ENCODE measurements around the gene TIMP2.

The TIMP2 gene

DNA sequence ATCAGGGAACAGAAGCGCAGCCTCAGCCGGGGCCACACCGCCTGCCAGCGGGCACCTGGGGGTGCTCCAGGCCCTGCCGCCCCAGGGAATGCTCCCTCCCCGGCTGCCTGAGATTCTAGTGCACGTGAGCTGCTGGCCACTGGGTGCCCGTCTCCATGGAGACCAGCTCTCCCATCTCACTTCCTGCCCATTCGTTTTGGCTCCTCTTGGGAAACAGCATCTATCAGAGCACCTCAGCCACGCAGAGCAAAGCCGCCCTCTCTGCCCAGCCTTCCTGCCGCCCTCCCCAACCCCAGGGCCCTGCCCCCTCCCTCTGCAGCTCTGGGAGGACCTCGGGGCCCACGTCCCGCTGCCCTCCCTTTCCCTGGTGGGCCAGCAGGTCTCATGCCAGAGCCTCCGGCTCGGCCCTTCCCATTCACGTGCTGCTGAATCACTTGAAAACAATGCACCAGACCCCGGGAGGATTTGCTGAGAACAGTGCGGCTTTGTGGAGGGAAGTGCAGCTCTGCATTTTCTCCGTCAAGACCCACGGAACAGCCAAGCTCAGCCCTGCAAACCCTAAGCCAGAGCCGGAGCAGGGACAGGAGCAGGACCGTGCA is 41.6 kb downstream of the TIMP2 start:
- Histone ChIP-seq H3F3A (ENCODE audit: control insufficient read depth, insufficient read depth) (no peaks in the 10 kb centered on the region), H3K4me3 (ENCODE audit: low read length) (no peak overlapping the region)

DNA sequence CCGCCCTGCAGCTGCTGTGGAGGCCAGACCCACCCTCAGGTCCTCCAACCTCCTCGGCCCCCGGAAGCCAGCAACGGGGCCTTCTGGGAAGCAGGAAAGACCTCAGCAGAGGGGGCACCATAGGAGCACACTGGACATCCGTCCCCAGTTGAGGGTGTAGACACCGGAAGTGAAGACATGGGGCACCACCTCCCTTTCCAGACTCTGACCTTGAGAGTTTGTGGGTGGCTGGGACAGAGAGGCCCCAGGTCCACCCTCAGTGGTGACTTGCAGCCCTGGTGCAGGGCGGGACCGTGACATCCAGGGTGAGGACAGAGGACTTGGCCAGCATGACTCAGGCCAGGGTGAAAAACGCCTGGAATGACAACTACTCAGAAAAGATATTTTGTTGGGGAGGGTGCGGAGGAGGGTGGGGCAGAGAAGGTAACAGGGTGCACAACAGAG is 42.1 kb downstream of the TIMP2 start:
- H3K4me2 ChIP-seq (ENCODE audit: low read length): no peak overlapping the region
- no peak overlapping the region for H3K4me3 ChIP-seq (ENCODE audit: low read length)
- no peaks in the 10 kb centered on the region for H4K20me1 ChIP-seq (ENCODE audit: control insufficient read depth, insufficient read depth, low read depth, low read length)
- H3K9me3 ChIP-seq (ENCODE audit: control insufficient read depth, insufficient read depth, low read length): no peaks in the 10 kb centered on the region
- H3K79me2 ChIP-seq (ENCODE audit: control insufficient read depth, low read length): no peaks in the 10 kb centered on the region
- no peaks in the 10 kb centered on the region for H3K36me3 ChIP-seq (ENCODE audit: control insufficient read depth, low read length)
- H3K27ac ChIP-seq (ENCODE audit: low read depth, low read length): no peak overlapping the region
- peaks cover 17% of the 10 kb centered on the region for H3K27me3 ChIP-seq (ENCODE audit: control insufficient read depth, low read length)
- no peaks in the 10 kb centered on the region for H3F3A ChIP-seq (ENCODE audit: control insufficient read depth, insufficient read depth)
- TF ChIP-seq, protein P1, sequence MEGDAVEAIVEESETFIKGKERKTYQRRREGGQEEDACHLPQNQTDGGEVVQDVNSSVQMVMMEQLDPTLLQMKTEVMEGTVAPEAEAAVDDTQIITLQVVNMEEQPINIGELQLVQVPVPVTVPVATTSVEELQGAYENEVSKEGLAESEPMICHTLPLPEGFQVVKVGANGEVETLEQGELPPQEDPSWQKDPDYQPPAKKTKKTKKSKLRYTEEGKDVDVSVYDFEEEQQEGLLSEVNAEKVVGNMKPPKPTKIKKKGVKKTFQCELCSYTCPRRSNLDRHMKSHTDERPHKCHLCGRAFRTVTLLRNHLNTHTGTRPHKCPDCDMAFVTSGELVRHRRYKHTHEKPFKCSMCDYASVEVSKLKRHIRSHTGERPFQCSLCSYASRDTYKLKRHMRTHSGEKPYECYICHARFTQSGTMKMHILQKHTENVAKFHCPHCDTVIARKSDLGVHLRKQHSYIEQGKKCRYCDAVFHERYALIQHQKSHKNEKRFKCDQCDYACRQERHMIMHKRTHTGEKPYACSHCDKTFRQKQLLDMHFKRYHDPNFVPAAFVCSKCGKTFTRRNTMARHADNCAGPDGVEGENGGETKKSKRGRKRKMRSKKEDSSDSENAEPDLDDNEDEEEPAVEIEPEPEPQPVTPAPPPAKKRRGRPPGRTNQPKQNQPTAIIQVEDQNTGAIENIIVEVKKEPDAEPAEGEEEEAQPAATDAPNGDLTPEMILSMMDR (IDR thresholded peaks at IDR 0.05; ENCODE audit: low read depth, low read length, poor library complexity, severe bottlenecking): no peak
- no peak for TF ChIP-seq EZH2phosphoT487 (IDR thresholded peaks at IDR 0.05; ENCODE audit: borderline replicate concordance, low read length)
- H3K4me1 ChIP-seq (ENCODE audit: control insufficient read depth, low read length): no peaks in the 10 kb centered on the region
- no peaks in the 10 kb centered on the region for H3K9me2 ChIP-seq (replicated peaks; ENCODE audit: control insufficient read depth, low read length)

More for the DNA sequence above, 41.6 kb downstream of the TIMP2 start:
- Histone ChIP-seq H3K36me3 (ENCODE audit: control insufficient read depth, low read length) (no peaks in the 10 kb centered on the region), H3K4me2 (ENCODE audit: low read length) (no peak overlapping the region), H3K27me3 (ENCODE audit: control insufficient read depth, low read length) (peaks cover 21% of the 10 kb centered on the region), H3K27ac (ENCODE audit: low read depth, low read length) (no peak overlapping the region), H3K79me2 (ENCODE audit: control insufficient read depth, low read length) (no peaks in the 10 kb centered on the region), H3K4me1 (ENCODE audit: control insufficient read depth, low read length) (no peaks in the 10 kb centered on the region), H3K9me3 (ENCODE audit: control insufficient read depth, insufficient read depth, low read length) (no peaks in the 10 kb centered on the region), H4K20me1 (ENCODE audit: control insufficient read depth, insufficient read depth, low read depth, low read length) (no peaks in the 10 kb centered on the region), H3K9me2 (replicated peaks; ENCODE audit: control insufficient read depth, low read length) (no peaks in the 10 kb centered on the region)
- no peak for TF ChIP-seq EZH2phosphoT487 (IDR thresholded peaks at IDR 0.05; ENCODE audit: borderline replicate concordance, low read length)
- TF ChIP-seq, protein P1 (IDR thresholded peaks at IDR 0.05; ENCODE audit: low read depth, low read length, poor library complexity, severe bottlenecking): no peak

DNA sequence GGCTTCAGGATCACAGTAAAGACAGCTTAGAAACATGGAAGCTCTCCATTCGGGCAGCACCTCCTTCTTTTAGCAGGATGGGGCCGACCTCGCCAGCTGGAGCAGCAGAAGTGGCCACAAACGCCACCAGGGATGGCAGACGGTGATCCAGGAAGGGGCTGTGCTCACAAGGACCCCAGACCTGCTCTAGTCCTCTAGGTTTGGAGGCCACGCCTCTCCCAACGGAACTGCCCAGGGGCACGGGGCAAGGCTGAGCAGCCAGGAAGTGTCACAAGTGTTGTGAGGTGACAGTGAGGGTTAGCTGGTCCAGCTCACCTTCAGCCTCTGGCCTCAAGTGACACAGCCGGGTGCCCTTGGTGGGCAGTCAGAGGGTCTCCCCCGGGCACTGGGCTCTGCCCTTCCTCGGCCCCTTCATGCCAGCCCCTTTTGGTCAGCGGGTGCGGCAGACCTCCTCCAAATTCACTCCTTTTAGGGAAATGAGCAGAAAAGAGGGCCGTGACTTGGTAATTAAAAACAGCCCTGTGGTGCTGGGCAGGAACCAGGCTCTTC is 42.6 kb downstream of the TIMP2 start:
- Histone ChIP-seq H3K4me1 (ENCODE audit: control insufficient read depth, low read length) (no peaks in the 10 kb centered on the region), H4K20me1 (ENCODE audit: control insufficient read depth, insufficient read depth, low read depth, low read length) (no peaks in the 10 kb centered on the region), H3K4me2 (ENCODE audit: low read length) (no peak overlapping the region), H3F3A (ENCODE audit: control insufficient read depth, insufficient read depth) (no peaks in the 10 kb centered on the region), H3K4me3 (ENCODE audit: low read length) (no peak overlapping the region), H3K9me3 (ENCODE audit: control insufficient read depth, insufficient read depth, low read length) (no peaks in the 10 kb centered on the region), H3K27ac (ENCODE audit: low read depth, low read length) (no peak overlapping the region), H3K36me3 (ENCODE audit: control insufficient read depth, low read length) (no peaks in the 10 kb centered on the region), H3K9me2 (replicated peaks; ENCODE audit: control insufficient read depth, low read length) (no peaks in the 10 kb centered on the region), H3K79me2 (ENCODE audit: control insufficient read depth, low read length) (no peaks in the 10 kb centered on the region), H3K27me3 (ENCODE audit: control insufficient read depth, low read length) (peaks cover 17% of the 10 kb centered on the region)
- no peak for TF ChIP-seq EZH2phosphoT487 (IDR thresholded peaks at IDR 0.05; ENCODE audit: borderline replicate concordance, low read length)
- TF ChIP-seq, protein P1 (IDR thresholded peaks at IDR 0.05; ENCODE audit: low read depth, low read length, poor library complexity, severe bottlenecking): no peak

All from DOHH2 (cell line).